IMR-90 (cell line): ENCODE measurements around the gene CRTAC1.

Experiments
- CEBPB ChIP-seq: IDR thresholded peaks from 2 replicates; pipeline ENCODE4 v1.6.1; 2012; ENCODE audit warnings: low read depth, low read length, improper control_type of control experiment
- TF ChIP-seq, protein P1 (sequence below): conservative IDR thresholded peaks from 2 replicates; pipeline ENCODE4 v1.5.1; 2012; ENCODE audit warnings: mild to moderate bottlenecking, low read depth, low read length, improper control_type of control experiment

DNA sequence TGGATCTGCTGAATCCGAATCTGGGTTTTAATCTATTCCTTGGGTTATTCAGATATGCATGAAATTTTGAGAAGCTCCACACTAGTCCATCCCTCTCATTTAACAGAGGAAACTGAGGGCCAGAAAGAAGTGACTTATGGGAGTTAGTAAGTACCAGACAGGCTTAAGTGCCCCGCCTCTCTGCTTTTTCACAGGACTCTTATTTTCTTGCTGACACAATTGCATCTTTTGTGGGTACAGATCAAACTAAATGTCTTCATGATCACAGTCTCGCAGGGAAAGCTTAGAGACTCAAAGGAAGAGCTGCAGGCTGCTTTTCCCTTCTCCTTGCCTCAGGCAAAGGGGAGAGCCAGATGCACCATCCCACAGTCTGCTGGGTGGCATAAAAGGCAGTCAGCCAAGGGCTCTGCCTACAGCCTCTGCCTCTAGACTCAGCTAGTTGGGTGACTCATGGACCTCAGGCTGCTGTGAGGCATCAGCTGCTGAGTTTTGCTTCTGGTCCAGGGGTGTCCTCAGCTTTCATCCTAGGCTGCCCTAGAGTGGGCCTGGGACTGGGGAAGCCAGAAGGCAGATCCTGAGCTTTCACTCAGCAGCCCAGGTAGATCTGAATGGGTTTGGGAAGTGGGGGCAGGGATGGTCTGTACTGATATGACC is 169.2 kb downstream of the CRTAC1 start:
- TF ChIP-seq, protein P1, sequence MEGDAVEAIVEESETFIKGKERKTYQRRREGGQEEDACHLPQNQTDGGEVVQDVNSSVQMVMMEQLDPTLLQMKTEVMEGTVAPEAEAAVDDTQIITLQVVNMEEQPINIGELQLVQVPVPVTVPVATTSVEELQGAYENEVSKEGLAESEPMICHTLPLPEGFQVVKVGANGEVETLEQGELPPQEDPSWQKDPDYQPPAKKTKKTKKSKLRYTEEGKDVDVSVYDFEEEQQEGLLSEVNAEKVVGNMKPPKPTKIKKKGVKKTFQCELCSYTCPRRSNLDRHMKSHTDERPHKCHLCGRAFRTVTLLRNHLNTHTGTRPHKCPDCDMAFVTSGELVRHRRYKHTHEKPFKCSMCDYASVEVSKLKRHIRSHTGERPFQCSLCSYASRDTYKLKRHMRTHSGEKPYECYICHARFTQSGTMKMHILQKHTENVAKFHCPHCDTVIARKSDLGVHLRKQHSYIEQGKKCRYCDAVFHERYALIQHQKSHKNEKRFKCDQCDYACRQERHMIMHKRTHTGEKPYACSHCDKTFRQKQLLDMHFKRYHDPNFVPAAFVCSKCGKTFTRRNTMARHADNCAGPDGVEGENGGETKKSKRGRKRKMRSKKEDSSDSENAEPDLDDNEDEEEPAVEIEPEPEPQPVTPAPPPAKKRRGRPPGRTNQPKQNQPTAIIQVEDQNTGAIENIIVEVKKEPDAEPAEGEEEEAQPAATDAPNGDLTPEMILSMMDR, result no peak
- TF ChIP-seq CEBPB, result no peak
